Activated CD4-positive, alpha-beta T cell treated with anti-CD3 and anti-CD28 coated beads, Interleukin-2, amount 10 ng/mL, durations not matched to agents 7 days and 5 days (primary cell): ENCODE results near the gene TBL3. TPM values are rescaled to one million over a fixed set of nuclear protein-coding genes. Genes with fewer than 3 reads are reported as not detected.

ENCODE experiments used
- total RNA-seq, 2 experiments: library from RNA; stranded (reverse); gene quantifications; one replicate each; pipeline ENCODE4 v1.2.3, GENCODE V29; 2021

Gene TBL3
- total RNA-seq, 2 experiments from 2014 or later, result 26.1 to 27.0 TPM

Other genes with a start within 250 kb of the TBL3 start
- 10 to 100 TPM; 31.3 to 47.4 TPM for gene NME3, start 200.5 kb upstream of the TBL3 start, total RNA-seq
- gene EME2, start 199.2 kb upstream of the TBL3 start, total RNA-seq, result 10 to 100 TPM; 28.7 to 33.4 TPM
- 100 to 1,000 TPM in 1 of 2 experiments, 10 to 100 TPM in 1; 93.6 to 105 TPM for gene MRPS34, start 198.9 kb upstream of the TBL3 start, total RNA-seq
- 10 to 100 TPM; 38.0 to 42.9 TPM for gene SPSB3, start 189.5 kb upstream of the TBL3 start, total RNA-seq
- gene NUBP2, start 189.1 kb upstream of the TBL3 start, total RNA-seq, result 10 to 100 TPM; 40.2 to 53.8 TPM
- gene IGFALS, start 178.3 kb upstream of the TBL3 start, total RNA-seq, result under 1 TPM in 1 of 2 experiments, not detected in 1; 0.15 TPM
- 10 to 100 TPM; 34.9 to 45.6 TPM for gene HAGH, start 145.2 kb upstream of the TBL3 start, total RNA-seq
- 10 to 100 TPM; 11.3 to 12.9 TPM for gene FAHD1, start 144.8 kb upstream of the TBL3 start, total RNA-seq
- gene MEIOB, start 99.9 kb upstream of the TBL3 start, total RNA-seq, result not detected
- not detected for gene HS3ST6, start 53.6 kb upstream of the TBL3 start, total RNA-seq
- 10 to 100 TPM; 12.8 to 13.6 TPM for gene MSRB1, start 28.9 kb upstream of the TBL3 start, total RNA-seq
- not detected for gene RPL3L, start 17.4 kb upstream of the TBL3 start, total RNA-seq
- gene NDUFB10, start 12.5 kb upstream of the TBL3 start, total RNA-seq, result 100 to 1,000 TPM; 103 to 125 TPM
- 1,000 to 10,000 TPM; 2,564 to 2,882 TPM for gene RPS2, start 7.2 kb upstream of the TBL3 start, total RNA-seq
- gene RNF151, start 5.2 kb upstream of the TBL3 start, total RNA-seq, result not detected
- under 1 TPM; 0.87 to 0.89 TPM for gene NOXO1, start 9.4 kb downstream of the TBL3 start, total RNA-seq
- 10 to 100 TPM; 23.8 to 25.2 TPM for gene GFER, start 12.1 kb downstream of the TBL3 start, total RNA-seq
- gene SYNGR3, start 17.9 kb downstream of the TBL3 start, total RNA-seq, result 1 to 10 TPM; 1.3 to 1.9 TPM
- gene ZNF598, start 37.8 kb downstream of the TBL3 start, total RNA-seq, result 10 to 100 TPM; 56.3 to 56.5 TPM
- under 1 TPM; 0.42 to 0.69 TPM for gene NPW, start 47.7 kb downstream of the TBL3 start, total RNA-seq
- 1 to 10 TPM; 1.1 to 1.4 TPM for gene NHERF2, start 54.8 kb downstream of the TBL3 start, total RNA-seq
- gene NTHL1, start 75.8 kb downstream of the TBL3 start, total RNA-seq, result 10 to 100 TPM; 23.8 to 34.4 TPM
- gene TSC2, start 75.9 kb downstream of the TBL3 start, total RNA-seq, result 100 to 1,000 TPM; 112 to 115 TPM
- 10 to 100 TPM; 72.9 to 77.2 TPM for gene PKD1, start 163.8 kb downstream of the TBL3 start, total RNA-seq
- gene RAB26, start 176.6 kb downstream of the TBL3 start, total RNA-seq, result under 1 TPM; 0.20 to 0.42 TPM
- 10 to 100 TPM; 55.6 to 59.7 TPM for gene TRAF7, start 183.7 kb downstream of the TBL3 start, total RNA-seq
- gene CASKIN1, start 224.6 kb downstream of the TBL3 start, total RNA-seq, result under 1 TPM; 0.07 to 0.19 TPM
- gene MLST8, start 233.4 kb downstream of the TBL3 start, total RNA-seq, result 10 to 100 TPM; 35.9 to 36.4 TPM
- 10 to 100 TPM; 13.9 to 17.4 TPM for gene BRICD5, start 238.8 kb downstream of the TBL3 start, total RNA-seq
- gene PGP, start 242.8 kb downstream of the TBL3 start, total RNA-seq, result 10 to 100 TPM; 19.4 to 22.9 TPM